Astrocyte of the spinal cord (primary cell): ENCODE measurements around the gene HDAC5.

Source experiments
- DNase-seq: peaks from one replicate; pipeline ENCODE4 v3.0.0; 2011; ENCODE audit warnings: low read depth, low spot score
- H3K4me3 ChIP-seq: 2 replicates; pipeline ENCODE4 v1.5.1; 2011; ENCODE audit warnings: low read depth, mild to moderate bottlenecking, low read length, moderate library complexity
- in situ Hi-C: cut with HindIII; loops from 2 replicates; pipeline ENCODE4 v1.10.0; 2017; ENCODE audit warnings: low sequenced_read_pairs
- TF ChIP-seq, protein P1 (sequence below): IDR thresholded peaks from 2 replicates; pipeline ENCODE4 v1.5.1; 2012; ENCODE audit warnings: low read depth, mild to moderate bottlenecking, low read length, inconsistent platforms

Gene HDAC5

DNA sequence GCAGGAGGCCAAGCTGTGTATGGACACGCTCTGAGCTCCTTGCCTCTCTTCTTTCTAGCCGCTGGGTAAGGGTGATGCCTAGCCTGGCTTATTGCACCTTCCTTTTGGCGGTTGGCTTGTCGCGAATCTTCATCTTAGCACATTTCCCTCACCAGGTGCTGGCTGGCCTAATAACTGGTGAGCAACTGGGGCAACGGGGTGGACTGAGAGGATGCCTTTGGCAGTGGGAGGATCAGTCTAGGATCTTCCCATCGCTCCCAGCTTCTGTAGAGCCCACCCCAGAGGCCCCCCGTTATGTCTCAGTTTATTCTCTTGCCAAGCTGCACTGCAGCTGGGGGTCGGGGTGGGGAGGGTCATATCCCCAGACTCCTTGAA lies 48.5 kb downstream of the HDAC5 start:
- in situ Hi-C loops: no loop called here
- TF ChIP-seq, protein P1, sequence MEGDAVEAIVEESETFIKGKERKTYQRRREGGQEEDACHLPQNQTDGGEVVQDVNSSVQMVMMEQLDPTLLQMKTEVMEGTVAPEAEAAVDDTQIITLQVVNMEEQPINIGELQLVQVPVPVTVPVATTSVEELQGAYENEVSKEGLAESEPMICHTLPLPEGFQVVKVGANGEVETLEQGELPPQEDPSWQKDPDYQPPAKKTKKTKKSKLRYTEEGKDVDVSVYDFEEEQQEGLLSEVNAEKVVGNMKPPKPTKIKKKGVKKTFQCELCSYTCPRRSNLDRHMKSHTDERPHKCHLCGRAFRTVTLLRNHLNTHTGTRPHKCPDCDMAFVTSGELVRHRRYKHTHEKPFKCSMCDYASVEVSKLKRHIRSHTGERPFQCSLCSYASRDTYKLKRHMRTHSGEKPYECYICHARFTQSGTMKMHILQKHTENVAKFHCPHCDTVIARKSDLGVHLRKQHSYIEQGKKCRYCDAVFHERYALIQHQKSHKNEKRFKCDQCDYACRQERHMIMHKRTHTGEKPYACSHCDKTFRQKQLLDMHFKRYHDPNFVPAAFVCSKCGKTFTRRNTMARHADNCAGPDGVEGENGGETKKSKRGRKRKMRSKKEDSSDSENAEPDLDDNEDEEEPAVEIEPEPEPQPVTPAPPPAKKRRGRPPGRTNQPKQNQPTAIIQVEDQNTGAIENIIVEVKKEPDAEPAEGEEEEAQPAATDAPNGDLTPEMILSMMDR: no peak

GRCh38 chr17:44074231-44074910 lies 49.1 kb downstream of the HDAC5 start:
- in situ Hi-C loops: no loop called here
- H3K4me3 ChIP-seq: no peak overlapping the region
- no peak for DNase-seq
- TF ChIP-seq, protein P1: no peak

More for the DNA sequence above, 48.5 kb downstream of the HDAC5 start:
- no peak overlapping the region for H3K4me3 ChIP-seq
- no peak for DNase-seq

GRCh38 chr17:44071772-44072171 lies 51.7 kb downstream of the HDAC5 start:
- in situ Hi-C loops: no loop called here
- peak overlapping the region; percentile 70 for H3K4me3 ChIP-seq
- TF ChIP-seq, protein P1: no peak
- no peak for DNase-seq

DNA sequence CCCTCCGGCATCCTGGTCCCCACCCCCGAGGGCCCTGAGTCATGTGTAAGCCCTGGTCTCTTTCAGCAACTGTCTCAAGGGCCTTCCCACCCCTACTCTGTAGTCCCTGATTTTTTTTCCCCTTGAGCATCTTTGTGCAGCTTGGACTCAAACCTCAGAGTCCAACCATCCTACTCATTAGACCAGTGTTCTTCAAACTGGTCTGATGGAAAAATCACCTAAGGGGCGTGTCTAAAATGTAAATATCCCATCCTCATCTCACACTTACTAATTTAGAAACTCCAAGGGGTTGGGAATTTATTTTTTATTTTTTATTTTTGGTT lies 52.3 kb downstream of the HDAC5 start:
- in situ Hi-C loops: no loop called here
- H3K4me3 ChIP-seq: peak overlapping the region; percentile 70
- TF ChIP-seq, protein P1: no peak
- DNase-seq: no peak

DNA sequence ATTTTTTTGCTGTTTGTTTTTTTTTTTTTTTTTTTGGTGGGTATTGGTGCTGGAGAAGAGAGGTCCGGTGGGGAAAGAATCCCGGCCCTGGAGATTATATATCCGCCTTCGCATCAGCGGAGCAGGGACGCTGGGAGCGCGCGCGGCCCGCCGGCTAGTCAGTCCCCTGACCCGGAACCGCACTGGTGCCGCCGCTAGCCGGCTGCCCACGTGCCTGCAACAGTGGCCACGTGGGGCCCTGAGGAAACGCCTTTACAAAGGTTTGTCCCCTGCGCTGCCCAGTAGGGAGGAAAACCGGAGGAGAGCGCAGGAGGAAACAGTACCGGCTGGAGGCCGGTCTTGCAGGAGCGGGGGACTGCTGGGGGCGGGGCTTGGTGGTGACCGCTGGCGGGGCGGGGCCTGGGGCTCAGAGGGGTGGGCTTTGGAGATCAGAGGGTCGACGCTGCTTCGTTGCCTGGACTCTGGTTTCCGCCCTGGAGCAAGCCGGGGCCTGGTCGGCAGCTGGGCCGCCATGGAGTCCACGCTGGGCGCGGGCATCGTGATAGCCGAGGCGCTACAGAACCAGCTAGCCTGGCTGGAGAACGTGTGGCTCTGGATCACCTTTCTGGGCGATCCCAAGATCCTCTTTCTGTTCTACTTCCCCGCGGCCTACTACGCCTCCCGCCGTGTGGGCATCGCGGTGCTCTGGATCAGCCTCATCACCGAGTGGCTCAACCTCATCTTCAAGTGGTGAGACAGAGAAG lies 52.8 kb downstream of the HDAC5 start, which contains the start of gene G6PC3:
Gene G6PC3, plus strand, starts transcription at position 281 of the 743 bp plus-strand sequence. Its CDS starts 231 bp downstream, at position 512.
- H3K4me3 ChIP-seq: peak within 1 kb of the TSS; percentile 70
- TF ChIP-seq, protein P1: no peak

DNA sequence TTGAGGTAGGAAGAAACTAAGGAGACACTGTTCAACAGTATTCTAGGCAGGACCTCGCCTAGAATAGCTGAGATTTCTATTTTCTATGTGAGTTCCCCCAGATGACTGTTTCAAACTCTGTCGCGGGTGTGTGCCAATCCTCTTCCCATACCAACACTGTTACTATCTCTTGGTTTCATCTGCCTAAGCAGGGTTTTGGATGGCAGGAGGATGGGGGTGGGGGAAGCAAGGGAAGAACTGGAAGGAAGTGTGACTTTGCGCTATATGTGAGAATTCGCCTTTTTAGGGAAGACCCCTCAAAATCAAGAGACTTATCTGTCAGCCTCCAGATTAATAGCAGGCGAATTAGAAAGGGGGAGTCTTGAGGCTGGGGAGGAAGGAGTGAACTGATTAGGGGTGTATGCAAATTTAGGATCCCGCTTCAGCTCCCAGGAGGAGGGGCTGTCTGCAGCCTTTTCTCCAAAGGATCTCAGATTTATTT lies 53.4 kb downstream of the HDAC5 start:
- DNase-seq: no peak
- H3K4me3 ChIP-seq: peak overlapping the region; percentile 42
- TF ChIP-seq, protein P1: no peak
- in situ Hi-C loops: no loop called here

More for the DNA sequence above, 52.8 kb downstream of the HDAC5 start, which contains the start of gene G6PC3:
- peak; percentile 99 for DNase-seq
- in situ Hi-C loops: no loop called here
